KOPT-K1 (cell line): ENCODE data around the gene CHMP3.

Experiments used
- H3K27ac ChIP-seq: fragments of 200-600 bp; sonication (generic); 2 replicates; pipeline ENCODE4 v1.5.1; 2016; ENCODE audit warnings: antibody characterized with exemption, mild to moderate bottlenecking, low read depth, low read length; ENCODE audit not compliant: poor library complexity, severe bottlenecking
- H3K36me3 ChIP-seq: fragments of 200-600 bp; sonication (generic); 2 replicates; pipeline ENCODE4 v1.5.1; 2017; ENCODE audit warnings: antibody characterized with exemption, mild to moderate bottlenecking, low read length, moderate library complexity; ENCODE audit not compliant: insufficient read depth
- H3K9me3 ChIP-seq: fragments of 200-600 bp; sonication (generic); 2 replicates; pipeline ENCODE4 v1.5.1; 2017; ENCODE audit warnings: antibody characterized with exemption, low read length, mild to moderate bottlenecking; ENCODE audit not compliant: insufficient read depth, poor library complexity, severe bottlenecking

CHMP3 gene

GRCh38 chr2:86477349-86477748, 85.9 kb downstream of the CHMP3 start:
- Histone ChIP-seq H3K9me3 (no peaks in the 10 kb centered on the region), H3K36me3 (peaks cover 100% of the 10 kb centered on the region), H3K27ac (no peak overlapping the region)

- no peaks in the 10 kb centered on the region for H3K9me3 ChIP-seq
- no peak overlapping the region for H3K27ac ChIP-seq
- peaks cover 100% of the 10 kb centered on the region for H3K36me3 ChIP-seq
Observed at GRCh38 chr2:86476918-86477317, 86.3 kb downstream of the CHMP3 start.

GRCh38 chr2:86476092-86476491, 87.2 kb downstream of the CHMP3 start:
- peaks cover 99% of the 10 kb centered on the region for H3K36me3 ChIP-seq
- no peaks in the 10 kb centered on the region for H3K9me3 ChIP-seq
- no peak overlapping the region for H3K27ac ChIP-seq

GRCh38 chr2:86471637-86472036, 91.6 kb downstream of the CHMP3 start:
- no peaks in the 10 kb centered on the region for H3K9me3 ChIP-seq
- H3K36me3 ChIP-seq = peaks cover 93% of the 10 kb centered on the region
- no peak overlapping the region for H3K27ac ChIP-seq

- H3K36me3 ChIP-seq = peaks cover 93% of the 10 kb centered on the region
- no peak overlapping the region for H3K27ac ChIP-seq
- no peaks in the 10 kb centered on the region for H3K9me3 ChIP-seq
Observed at GRCh38 chr2:86470890-86471289, 92.4 kb downstream of the CHMP3 start.

GRCh38 chr2:86468162-86469033, 94.8 kb downstream of the CHMP3 start:
- Histone ChIP-seq H3K27ac (peak overlapping the region; percentile 86), H3K9me3 (no peaks in the 10 kb centered on the region), H3K36me3 (peaks cover 93% of the 10 kb centered on the region)

- Histone ChIP-seq H3K9me3 (no peaks in the 10 kb centered on the region), H3K27ac (peak overlapping the region; percentile 86), H3K36me3 (peaks cover 93% of the 10 kb centered on the region)
Observed at GRCh38 chr2:86466306-86466705, 96.9 kb downstream of the CHMP3 start.

- Histone ChIP-seq H3K27ac (no peak overlapping the region), H3K9me3 (no peaks in the 10 kb centered on the region), H3K36me3 (peaks cover 94% of the 10 kb centered on the region)
Observed at GRCh38 chr2:86464652-86465051, 98.6 kb downstream of the CHMP3 start.

- no peak overlapping the region for H3K27ac ChIP-seq
- peaks cover 100% of the 10 kb centered on the region for H3K36me3 ChIP-seq
- H3K9me3 ChIP-seq = no peaks in the 10 kb centered on the region
Observed at GRCh38 chr2:86461042-86461743, 102.0 kb downstream of the CHMP3 start.

- peaks cover 100% of the 10 kb centered on the region for H3K36me3 ChIP-seq
- H3K27ac ChIP-seq = no peak overlapping the region
- H3K9me3 ChIP-seq = no peaks in the 10 kb centered on the region
Observed at GRCh38 chr2:86455181-86455580, 108.1 kb downstream of the CHMP3 start.

GRCh38 chr2:86454238-86454637, 109.0 kb downstream of the CHMP3 start:
- peaks cover 100% of the 10 kb centered on the region for H3K36me3 ChIP-seq
- no peak overlapping the region for H3K27ac ChIP-seq
- H3K9me3 ChIP-seq = no peaks in the 10 kb centered on the region

GRCh38 chr2:86453836-86454235, 109.4 kb downstream of the CHMP3 start:
- H3K9me3 ChIP-seq = no peaks in the 10 kb centered on the region
- H3K36me3 ChIP-seq = peaks cover 100% of the 10 kb centered on the region
- H3K27ac ChIP-seq = no peak overlapping the region
